ENCODE data around the gene SPHK2. TPM values are rescaled to one million over a fixed set of nuclear protein-coding genes. Genes with fewer than 3 reads are reported as not detected.
"Not testable (repeated sequence)": the region's sequence is repeated elsewhere in the genome, so short reads cannot be mapped to it uniquely, and the experiment has no call there.

Gene SPHK2
- polyA plus RNA-seq, 4 donors, result 8.4 to 34.8 (median 17.7) TPM

- DNase-seq (ENCODE audit: low read depth in 4 of 4, low spot score in 3 of 4), result no peak
Observed at GRCh38 chr19:48623556-48624066, 4.3 kb downstream of the SPHK2 start.

- peak; percentile 89 to 95 (median 92) for DNase-seq (ENCODE audit: low read depth in 4 of 4, low spot score in 3 of 4)
Observed at GRCh38 chr19:48624067-48624594, 4.8 kb downstream of the SPHK2 start.

- no peak for DNase-seq (ENCODE audit: low read depth in 4 of 4, low spot score in 3 of 4)
Observed at GRCh38 chr19:48624791-48625723, 5.8 kb downstream of the SPHK2 start.

GRCh38 chr19:48625891-48626327, 6.6 kb downstream of the SPHK2 start:
- DNase-seq (ENCODE audit: low read depth in 4 of 4, low spot score in 3 of 4), result no peak

GRCh38 chr19:48627201-48627864, 8.0 kb downstream of the SPHK2 start:
- no peak for DNase-seq (ENCODE audit: low read depth in 4 of 4, low spot score in 3 of 4)

GRCh38 chr19:48627865-48628314, 8.6 kb downstream of the SPHK2 start:
- no peak for DNase-seq (ENCODE audit: low read depth in 4 of 4, low spot score in 3 of 4)

- no peak for DNase-seq (ENCODE audit: low read depth in 4 of 4, low spot score in 3 of 4)
Observed at GRCh38 chr19:48628486-48629296, 9.4 kb downstream of the SPHK2 start.

- no peak for DNase-seq (ENCODE audit: low read depth in 4 of 4, low spot score in 3 of 4)
Observed at GRCh38 chr19:48629297-48629598, 9.9 kb downstream of the SPHK2 start.

- DNase-seq (ENCODE audit: low read depth in 4 of 4, low spot score in 3 of 4), result no peak
Observed at GRCh38 chr19:48629599-48630295, 10.4 kb downstream of the SPHK2 start.

GRCh38 chr19:48630296-48631063, 11.2 kb downstream of the SPHK2 start:
- DNase-seq (ENCODE audit: low read depth in 4 of 4, low spot score in 3 of 4), result no peak

GRCh38 chr19:48631225-48631624, 11.9 kb downstream of the SPHK2 start:
- no peak for DNase-seq (ENCODE audit: low read depth in 4 of 4, low spot score in 3 of 4)

- not testable (repeated sequence) for DNase-seq (ENCODE audit: low read depth in 4 of 4, low spot score in 3 of 4)
Observed at GRCh38 chr19:48632286-48632685, 13.0 kb downstream of the SPHK2 start.

GRCh38 chr19:48632692-48633147, 13.4 kb downstream of the SPHK2 start:
- no peak for DNase-seq (ENCODE audit: low read depth in 4 of 4, low spot score in 3 of 4)

GRCh38 chr19:48633148-48634035, 14.1 kb downstream of the SPHK2 start:
- no peak for DNase-seq (ENCODE audit: low read depth in 4 of 4, low spot score in 3 of 4)

- no peak for DNase-seq (ENCODE audit: low read depth in 4 of 4, low spot score in 3 of 4)
Observed at GRCh38 chr19:48634036-48634342, 14.7 kb downstream of the SPHK2 start.

- peak; percentile 87 to 96 (median 94) for DNase-seq (ENCODE audit: low read depth in 4 of 4, low spot score in 3 of 4)
Observed at GRCh38 chr19:48634424-48635262, 15.3 kb downstream of the SPHK2 start.

GRCh38 chr19:48635263-48635965, 16.1 kb downstream of the SPHK2 start:
- no peak for DNase-seq (ENCODE audit: low read depth in 4 of 4, low spot score in 3 of 4)

All from left renal pelvis (tissue), 4 donors.